ENCODE results near the gene AKAP6.

AKAP6 gene

GRCh38 chr14:32675433-32675832 lies 346.3 kb downstream of the AKAP6 start:
- no peak for DNase-seq (ENCODE audit: low spot score)

- DNase-seq (ENCODE audit: low spot score), result no peak
Measured at GRCh38 chr14:32677129-32677780, 348.2 kb downstream of the AKAP6 start.

- no peak for DNase-seq (ENCODE audit: low spot score)
Measured at GRCh38 chr14:32678088-32678487, 349.0 kb downstream of the AKAP6 start.

GRCh38 chr14:32679927-32680612 lies 351.0 kb downstream of the AKAP6 start:
- DNase-seq (ENCODE audit: low spot score), result no peak

- DNase-seq (ENCODE audit: low spot score), result no peak
Measured at GRCh38 chr14:32681598-32681997, 352.5 kb downstream of the AKAP6 start.

GRCh38 chr14:32682214-32682613 lies 353.1 kb downstream of the AKAP6 start:
- no peak for DNase-seq (ENCODE audit: low spot score)

GRCh38 chr14:32683679-32684078 lies 354.6 kb downstream of the AKAP6 start:
- no peak for DNase-seq (ENCODE audit: low spot score)

GRCh38 chr14:32688941-32689340 lies 359.8 kb downstream of the AKAP6 start:
- no peak for DNase-seq (ENCODE audit: low spot score)

- DNase-seq (ENCODE audit: low spot score), result no peak
Measured at GRCh38 chr14:32692441-32692840, 363.3 kb downstream of the AKAP6 start.

GRCh38 chr14:32693114-32693513 lies 364.0 kb downstream of the AKAP6 start:
- DNase-seq (ENCODE audit: low spot score), result no peak

GRCh38 chr14:32694795-32695449 lies 365.8 kb downstream of the AKAP6 start:
- DNase-seq (ENCODE audit: low spot score), result no peak

- no peak for DNase-seq (ENCODE audit: low spot score)
Measured at GRCh38 chr14:32696325-32697091, 367.4 kb downstream of the AKAP6 start.

GRCh38 chr14:32697114-32697513 lies 368.0 kb downstream of the AKAP6 start:
- no peak for DNase-seq (ENCODE audit: low spot score)

GRCh38 chr14:32697704-32698103 lies 368.6 kb downstream of the AKAP6 start:
- no peak for DNase-seq (ENCODE audit: low spot score)

GRCh38 chr14:32698831-32699230 lies 369.7 kb downstream of the AKAP6 start:
- DNase-seq (ENCODE audit: low spot score), result no peak

GRCh38 chr14:32701475-32701874 lies 372.4 kb downstream of the AKAP6 start:
- no peak for DNase-seq (ENCODE audit: low spot score)

- DNase-seq (ENCODE audit: low spot score), result no peak
Measured at GRCh38 chr14:32702088-32702487, 373.0 kb downstream of the AKAP6 start.

GRCh38 chr14:32702562-32702961 lies 373.5 kb downstream of the AKAP6 start:
- no peak for DNase-seq (ENCODE audit: low spot score)

GRCh38 chr14:32703183-32703621 lies 374.1 kb downstream of the AKAP6 start:
- no peak for DNase-seq (ENCODE audit: low spot score)

GRCh38 chr14:32706721-32707519 lies 377.8 kb downstream of the AKAP6 start:
- DNase-seq (ENCODE audit: low spot score), result no peak

- no peak for DNase-seq (ENCODE audit: low spot score)
Measured at GRCh38 chr14:32707742-32708500, 378.8 kb downstream of the AKAP6 start.
